Sigmoid colon (tissue), 7 donors: Measurements from ENCODE around the gene DNASE1L2. TPM values are rescaled to one million over a fixed set of nuclear protein-coding genes. Genes with fewer than 3 reads are reported as not detected.

ENCODE experiments used
- DNase-seq: peaks from one replicate; pipeline ENCODE4 v3.0.0-alpha.2; 2019
- H3K27ac ChIP-seq, 4 donors: fragments of 200-600 bp; sonication (generic); one replicate each; pipeline ENCODE4 v1.5.1; 2016 to 2019; ENCODE audit warnings: mild to moderate bottlenecking in 1 of 4
- H3K27me3 ChIP-seq, 3 donors: fragments of 200-600 bp; sonication (generic); one replicate each; pipeline ENCODE4 v1.5.1; 2019; ENCODE audit warnings: mild to moderate bottlenecking in 1 of 3
- H3K36me3 ChIP-seq, 4 donors: fragments of 200-600 bp; sonication (generic); one replicate each; pipeline ENCODE4 v1.5.1; 2016 to 2019
- H3K4me1 ChIP-seq, 4 donors: fragments of 200-600 bp; sonication (generic); one replicate each; pipeline ENCODE4 v1.5.1; 2017 to 2019
- H3K4me3 ChIP-seq, 4 donors: fragments of 200-600 bp; sonication (generic); one replicate each; pipeline ENCODE4 v1.5.1; 2017 to 2019; ENCODE audit warnings: mild to moderate bottlenecking in 2 of 4, moderate library complexity in 1 of 4
- H3K9me3 ChIP-seq, 4 donors: fragments of 200-600 bp in 3 of 4; sonication (generic) in 3 of 4; one replicate each; pipeline versions ENCODE4 v1.5.1 to v1.6.1; 2013 to 2019
- EP300 ChIP-seq, 4 donors: sonication (generic); formaldehyde crosslinking; IDR thresholded peaks; one replicate each; pipeline ENCODE4 v1.6.1; 2017; ENCODE audit warnings: antibody characterized with exemption in 4 of 4
- POLR2A ChIP-seq, 2 donors: fragments of 450-650 bp; IDR thresholded peaks; one replicate each; pipeline ENCODE4 v1.6.1; 2016; ENCODE audit warnings: antibody characterized with exemption in 2 of 2, mild to moderate bottlenecking in 2 of 2, moderate library complexity in 2 of 2
- POLR2AphosphoS5 ChIP-seq, 4 donors: sonication (generic); formaldehyde crosslinking; IDR thresholded peaks; one replicate each; pipeline ENCODE4 v1.6.1; 2017; ENCODE audit warnings: antibody characterized with exemption in 4 of 4
- WGBS, 2 donors: extraction: QIAGEN DNeasy Blood & Tissue Kit; methylation state at CpG; one replicate each; pipeline ENCODE4 v1.1.7; 2013; 5-methylcytosine and 5-hydroxymethylcytosine counted together
- intact Hi-C: fragments of 100-400 bp; cut with DNase I; formaldehyde crosslinking; loops from one replicate; pipeline ENCODE4 v1.15.1; 2023
- polyA plus RNA-seq, 3 donors: library from polyadenylated mRNA; stranded (reverse); fragments of 200-250 nt; gene quantifications; one replicate each; pipeline ENCODE4 v1.2.3, GENCODE V29; 2013
- total RNA-seq, 4 donors: library from RNA; depleted of rRNA; stranded (reverse); fragments of >200 nt; gene quantifications; one replicate each; pipeline ENCODE4 v1.1.0, GENCODE V29; 2016
- TF ChIP-seq, protein P1 (sequence below), 4 experiments: fragments of 450-650 bp in 3 of 4; fragments of 200-600 bp in 1 of 4; IDR thresholded peaks; one replicate each; pipeline ENCODE4 v1.5.1; 2016 to 2019; ENCODE audit warnings: antibody characterized with exemption in 4 of 4, mild to moderate bottlenecking in 3 of 4, moderate library complexity in 2 of 4
- donor health status: healthy with polysubstance abuse.
- donor health status: Bipolar disorder and iron deficiency.
- donor health status: healthy.

Gene DNASE1L2
- total and polyA plus RNA-seq, 7 donors = 0.36 to 0.93 (median 0.82) TPM; not detected in 3

DNA sequence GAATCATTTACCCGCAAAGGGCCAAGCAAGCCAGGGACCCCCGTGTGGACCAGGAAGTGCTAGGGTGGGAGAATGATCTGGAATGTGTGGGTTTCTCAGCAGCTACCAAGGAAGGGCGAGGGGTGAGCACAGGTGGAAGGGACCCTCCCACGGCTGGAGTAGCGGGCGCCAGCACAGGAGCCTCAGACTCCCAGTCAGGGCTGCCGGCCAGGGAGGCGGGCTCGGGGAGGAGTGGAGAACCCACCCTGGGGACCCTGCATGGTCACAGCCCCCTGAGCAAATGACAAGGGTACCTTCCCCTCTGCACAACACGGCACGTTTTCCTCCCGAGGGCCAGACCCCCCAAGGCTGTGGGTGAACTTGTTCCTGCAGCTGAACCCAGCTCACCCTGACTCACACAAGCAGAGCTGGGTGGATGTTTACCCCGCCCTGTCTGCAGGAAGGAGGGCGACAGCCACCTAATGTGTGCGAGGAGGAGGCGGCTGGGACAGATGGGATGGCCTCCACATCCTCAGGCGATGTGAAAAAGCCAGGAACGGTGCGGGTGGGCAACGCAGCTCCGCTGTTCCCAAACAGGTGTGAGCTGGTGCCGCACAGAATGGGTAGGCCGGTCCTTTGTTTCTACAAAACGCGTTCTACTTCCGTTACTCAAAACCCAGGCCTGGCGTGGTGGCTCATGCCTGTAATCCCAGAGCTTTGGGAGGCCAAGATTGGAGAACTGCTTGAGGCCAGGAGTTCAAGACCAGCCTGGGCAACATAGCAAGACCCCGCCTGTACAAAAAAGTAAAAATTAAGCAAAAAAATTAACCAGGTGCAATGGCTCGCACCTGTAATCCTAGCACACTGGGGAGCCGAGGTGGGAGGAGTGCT is 8.9 kb downstream of the DNASE1L2 start:
- H3K36me3 ChIP-seq = peaks cover 41 to 59% (median 50%) of the 10 kb centered on the region in 4 donors

DNA sequence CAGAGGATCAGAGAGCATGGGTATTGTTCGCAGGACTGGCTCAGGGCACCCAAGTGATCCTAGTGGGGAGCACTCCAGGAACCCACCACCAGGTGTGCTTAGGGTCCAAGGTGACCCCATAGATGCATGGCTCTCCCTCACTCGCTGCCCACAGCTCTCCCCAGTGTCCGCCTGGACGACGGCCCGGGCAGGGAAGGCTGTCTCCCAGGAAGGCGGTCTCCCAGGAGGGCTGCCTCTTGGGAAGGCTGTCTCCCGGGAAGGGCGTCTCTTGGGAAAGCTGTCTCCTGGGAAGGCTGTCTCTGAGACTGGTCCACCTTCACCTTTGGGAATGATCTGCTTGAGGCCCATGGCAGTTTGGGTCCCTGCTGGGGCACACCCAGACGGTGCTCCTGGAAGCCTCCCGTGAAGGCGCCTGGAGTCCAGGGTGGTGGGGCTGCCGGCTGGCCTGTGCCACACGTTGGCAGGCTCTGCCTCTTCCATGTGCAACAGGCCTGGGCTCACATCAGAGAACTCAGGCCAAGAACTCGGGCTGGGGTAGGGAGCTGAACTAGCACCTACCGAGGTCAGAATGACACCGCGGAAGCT is 10.1 kb downstream of the DNASE1L2 start:
- Histone ChIP-seq H3K9me3 (no peaks in the 10 kb centered on the region), H3K36me3 (peaks cover 41 to 54% (median 48%) of the 10 kb centered on the region in 4 donors), H3K27me3 (no peaks in the 10 kb centered on the region), H3K4me1 (peaks cover 0 to 20% (median 15%) of the 10 kb centered on the region in 4 donors), H3K4me3 (no peak overlapping the region), H3K27ac (no peak overlapping the region)
- intact Hi-C loops = no loop called here
- TF ChIP-seq, protein P1, sequence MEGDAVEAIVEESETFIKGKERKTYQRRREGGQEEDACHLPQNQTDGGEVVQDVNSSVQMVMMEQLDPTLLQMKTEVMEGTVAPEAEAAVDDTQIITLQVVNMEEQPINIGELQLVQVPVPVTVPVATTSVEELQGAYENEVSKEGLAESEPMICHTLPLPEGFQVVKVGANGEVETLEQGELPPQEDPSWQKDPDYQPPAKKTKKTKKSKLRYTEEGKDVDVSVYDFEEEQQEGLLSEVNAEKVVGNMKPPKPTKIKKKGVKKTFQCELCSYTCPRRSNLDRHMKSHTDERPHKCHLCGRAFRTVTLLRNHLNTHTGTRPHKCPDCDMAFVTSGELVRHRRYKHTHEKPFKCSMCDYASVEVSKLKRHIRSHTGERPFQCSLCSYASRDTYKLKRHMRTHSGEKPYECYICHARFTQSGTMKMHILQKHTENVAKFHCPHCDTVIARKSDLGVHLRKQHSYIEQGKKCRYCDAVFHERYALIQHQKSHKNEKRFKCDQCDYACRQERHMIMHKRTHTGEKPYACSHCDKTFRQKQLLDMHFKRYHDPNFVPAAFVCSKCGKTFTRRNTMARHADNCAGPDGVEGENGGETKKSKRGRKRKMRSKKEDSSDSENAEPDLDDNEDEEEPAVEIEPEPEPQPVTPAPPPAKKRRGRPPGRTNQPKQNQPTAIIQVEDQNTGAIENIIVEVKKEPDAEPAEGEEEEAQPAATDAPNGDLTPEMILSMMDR (IDR thresholded peaks at IDR 0.05) = no peak
- no peak for TF ChIP-seq EP300 (IDR thresholded peaks at IDR 0.05)
- WGBS, 2 donors = 93 to 94% methylated on average over 18 of the region's 18 CpGs
- DNase-seq = no peak

More for the DNA sequence above, 8.9 kb downstream of the DNASE1L2 start:
- no peak overlapping the region for H3K4me3 ChIP-seq
- H3K4me1 ChIP-seq = peaks cover 0 to 13% (median 8%) of the 10 kb centered on the region in 4 donors
- 95 to 96% methylated on average over 30 of the region's 30 CpGs for WGBS, 2 donors
- no peaks in the 10 kb centered on the region for H3K27me3 ChIP-seq
- no peak overlapping the region for H3K27ac ChIP-seq
- H3K9me3 ChIP-seq = no peaks in the 10 kb centered on the region
- DNase-seq = no peak
- TF ChIP-seq POLR2AphosphoS5 (IDR thresholded peaks at IDR 0.05) = no peak
- intact Hi-C loops = no loop called here

DNA sequence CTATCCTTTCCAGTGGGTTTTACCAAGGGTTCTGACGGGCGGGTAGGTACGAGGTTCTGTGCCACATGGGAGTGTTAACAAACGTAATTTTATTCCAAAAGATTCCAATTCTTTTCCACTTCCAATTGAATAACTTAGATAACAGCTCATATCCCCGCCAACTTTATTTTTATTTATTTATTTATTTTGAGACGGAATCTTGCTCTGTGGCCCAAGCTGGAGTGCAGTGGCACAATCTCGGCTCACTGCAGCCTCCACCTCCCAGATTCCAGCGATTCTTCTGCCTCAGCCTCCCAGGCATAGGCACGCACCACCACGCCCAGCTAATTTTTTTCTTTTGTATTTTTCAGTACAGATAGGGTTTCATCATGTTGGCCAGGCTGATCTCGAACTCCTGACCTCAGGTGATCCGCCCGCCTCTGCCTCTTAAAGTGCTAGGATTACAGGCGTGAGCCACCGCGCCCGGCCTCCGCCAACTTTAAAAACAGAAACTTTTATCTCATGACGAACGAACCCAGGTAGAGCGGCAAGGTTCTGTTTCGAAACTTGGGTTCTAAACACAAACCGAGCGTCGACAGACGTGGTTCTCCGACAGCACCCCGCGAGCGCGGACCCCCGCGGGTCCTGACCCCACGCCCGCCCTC is 14.5 kb downstream of the DNASE1L2 start:
- Histone ChIP-seq H3K4me1 (peaks cover 0 to 27% (median 23%) of the 10 kb centered on the region in 4 donors), H3K27me3 (no peaks in the 10 kb centered on the region), H3K27ac (peak overlapping the region; percentile 90 to 94 (median 92)), H3K4me3 (peak overlapping the region; percentile 63 to 75 (median 70)), H3K36me3 (peaks cover 31 to 44% (median 38%) of the 10 kb centered on the region in 4 donors), H3K9me3 (no peaks in the 10 kb centered on the region)
- peak; percentile 72 for DNase-seq
- 3 to 10% methylated on average over 35 of the region's 35 CpGs for WGBS, 2 donors
- intact Hi-C loops = loop anchor here (1.0 to 5.0 kb wide), 5 partner anchors 18 to 228 kb away; partner anchors contain the start of genes E4F1, MLST8 and RNPS1
- TF ChIP-seq EP300 (IDR thresholded peaks at IDR 0.05) = no peak
- no peak for TF ChIP-seq POLR2A (IDR thresholded peaks at IDR 0.05)
- TF ChIP-seq POLR2AphosphoS5 (IDR thresholded peaks at IDR 0.05) = no peak
- TF ChIP-seq, protein P1 (IDR thresholded peaks at IDR 0.05) = no peak

DNA sequence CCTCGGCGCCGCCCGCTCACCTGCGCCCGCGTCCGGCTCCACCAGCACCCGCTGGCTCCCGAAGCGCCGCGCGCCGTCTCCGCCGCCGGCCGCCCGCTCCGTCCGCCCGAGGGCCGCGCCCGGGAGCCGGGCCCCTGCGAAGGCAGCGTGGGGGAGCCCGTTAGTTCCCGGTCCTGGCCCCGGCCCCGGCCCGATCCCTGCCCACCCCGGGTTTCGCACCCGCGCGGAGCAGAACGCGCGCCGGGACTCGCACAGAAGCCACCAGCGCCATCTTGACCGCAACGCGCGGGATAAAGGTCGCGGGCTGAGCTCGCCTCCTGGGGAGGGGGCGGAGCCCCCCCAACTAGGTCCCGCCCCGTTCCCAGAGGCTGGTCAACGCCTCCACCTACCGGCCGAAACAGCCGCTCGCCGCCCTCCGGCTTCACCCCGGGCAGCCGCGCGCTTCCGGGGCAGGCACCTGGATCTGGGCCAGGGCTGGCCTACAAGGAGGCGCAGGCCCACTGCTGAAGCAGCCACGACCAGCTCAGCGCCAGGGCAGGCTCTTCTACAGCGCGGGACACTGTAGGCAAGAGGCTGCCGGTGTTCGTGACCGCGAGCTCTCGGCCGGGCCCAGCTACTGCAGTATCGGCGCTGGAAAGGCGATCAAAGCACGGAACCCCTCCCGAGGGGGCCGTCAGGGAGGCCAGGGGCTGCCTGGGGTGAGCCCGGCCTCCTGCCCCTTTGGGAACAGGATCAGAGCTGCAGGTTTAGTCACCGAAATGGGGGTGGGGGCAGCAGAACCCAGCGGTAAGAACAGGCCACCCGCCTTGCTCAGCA is 15.3 kb downstream of the DNASE1L2 start, which contains the start of gene ECI1:
Gene ECI1 (minus strand): TSS at position 292 of the 816 bp plus-strand sequence. CDS start 21 bp downstream, at position 271.
- peak within 1 kb of the TSS; percentile 90 to 94 (median 92) for H3K27ac ChIP-seq
- DNase-seq = peak; percentile 98
- H3K4me3 ChIP-seq = peak within 1 kb of the TSS; percentile 63 to 75 (median 70)
- no peaks in the 10 kb centered on the region for H3K27me3 ChIP-seq
- intact Hi-C loops = loop anchor here (1.0 to 5.0 kb wide), 5 partner anchors 17 to 229 kb away; partner anchors contain the start of genes E4F1, MLST8 and RNPS1
- peaks cover 0 to 27% (median 23%) of the 10 kb centered on the region in 4 donors for H3K4me1 ChIP-seq
- peaks cover 31 to 44% (median 38%) of the 10 kb centered on the region in 4 donors for H3K36me3 ChIP-seq
- WGBS, 2 donors = 1 to 2% methylated on average over 88 of the region's 88 CpGs
- peak; percentile 55 to 71 for TF ChIP-seq POLR2A (IDR thresholded peaks at IDR 0.05)
- TF ChIP-seq, protein P1 (IDR thresholded peaks at IDR 0.05) = peak; percentile 66 to 76 (median 70)
- TF ChIP-seq POLR2AphosphoS5 (IDR thresholded peaks at IDR 0.05) = peak; percentile 92 to 95 (median 94)
- no peak for TF ChIP-seq EP300 (IDR thresholded peaks at IDR 0.05)
- H3K9me3 ChIP-seq = no peaks in the 10 kb centered on the region
